GM23248 (cell line): ENCODE data around the gene LBHD1. TPM values are rescaled to one million over a fixed set of nuclear protein-coding genes. Genes with fewer than 3 reads are reported as not detected.

Experiments
- DNase-seq: peaks from one replicate; pipeline ENCODE4 v3.0.0-alpha.2; 2015
- H2AFZ ChIP-seq: fragments of 200-600 bp; sonication (generic); 2 replicates; pipeline ENCODE4 v1.6.1; 2016; ENCODE audit warnings: antibody characterized with exemption
- H3F3A ChIP-seq: fragments of 200-600 bp; sonication (generic); 2 replicates; pipeline ENCODE4 v1.6.1; 2016; ENCODE audit warnings: mild to moderate bottlenecking, antibody characterized with exemption, mixed run types; ENCODE audit not compliant: insufficient read depth
- H3K27ac ChIP-seq: fragments of 200-600 bp; sonication (generic); 2 replicates; pipeline ENCODE4 v1.5.1; 2016; ENCODE audit warnings: mild to moderate bottlenecking
- H3K27me3 ChIP-seq: fragments of 200-600 bp; sonication (generic); replicated peaks from 2 replicates; pipeline ENCODE4 v1.6.1; 2016; ENCODE audit warnings: mild to moderate bottlenecking; ENCODE audit not compliant: insufficient read depth
- H3K36me3 ChIP-seq: fragments of 200-600 bp; sonication (generic); 2 replicates; pipeline ENCODE4 v1.6.1; 2016; ENCODE audit warnings: low read depth, mild to moderate bottlenecking
- H3K4me1 ChIP-seq: fragments of 200-600 bp; sonication (generic); 2 replicates; pipeline ENCODE4 v1.6.1; 2016; ENCODE audit warnings: mild to moderate bottlenecking; ENCODE audit not compliant: insufficient read depth
- H3K4me2 ChIP-seq: fragments of 200-600 bp; sonication (generic); one replicate; pipeline ENCODE4 v1.6.1; 2016; ENCODE audit warnings: mild to moderate bottlenecking; ENCODE audit not compliant: unreplicated experiment
- H3K4me3 ChIP-seq: fragments of 200-600 bp; sonication (generic); 2 replicates; pipeline ENCODE4 v1.5.1; 2016; ENCODE audit warnings: mild to moderate bottlenecking
- H3K79me2 ChIP-seq: fragments of 200-600 bp; sonication (generic); 2 replicates; pipeline ENCODE4 v1.6.1; 2016; ENCODE audit warnings: mild to moderate bottlenecking; ENCODE audit not compliant: insufficient read depth
- H3K9ac ChIP-seq: fragments of 200-600 bp; sonication (generic); 2 replicates; pipeline ENCODE4 v1.6.1; 2016; ENCODE audit warnings: mild to moderate bottlenecking
- H3K9me2 ChIP-seq: fragments of 200-600 bp; sonication (generic); 2 replicates; pipeline ENCODE4 v1.6.1; 2016; ENCODE audit warnings: mixed run types, mild to moderate bottlenecking, moderate library complexity; ENCODE audit not compliant: insufficient read depth
- H3K9me3 ChIP-seq: fragments of 200-600 bp; sonication (generic); one replicate; pipeline ENCODE4 v1.6.1; 2017; ENCODE audit warnings: low read depth
- H4K20me1 ChIP-seq: fragments of 200-600 bp; sonication (generic); 2 replicates; pipeline ENCODE4 v1.6.0; 2016; ENCODE audit not compliant: insufficient read depth
- EZH2 ChIP-seq: fragments of 200-600 bp; sonication (generic); IDR thresholded peaks from 2 replicates; pipeline ENCODE4 v1.6.1; 2018; ENCODE audit warnings: antibody characterized with exemption, mild to moderate bottlenecking; ENCODE audit not compliant: insufficient read depth, poor library complexity, severe bottlenecking
- EZH2phosphoT487 ChIP-seq: fragments of 200-600 bp; sonication (generic); IDR thresholded peaks from 2 replicates; pipeline ENCODE4 v1.6.1; 2018; ENCODE audit warnings: antibody characterized with exemption, moderate library complexity, mild to moderate bottlenecking, low read depth; ENCODE audit not compliant: insufficient read depth
- WGBS, 2 experiments: methylation state at CpG; one replicate each; pipeline ENCODE4 v1.1.6; 2015 to 2017; ENCODE audit warnings: low lambda C conversion rate in 2 of 2, low coverage in 1 of 2; ENCODE audit errors: missing lambda C conversion rate in 2 of 2; 5-methylcytosine and 5-hydroxymethylcytosine counted together
- in situ Hi-C: fragments of 300-500 bp; cut with MboI; formaldehyde crosslinking; loops from 2 replicates; pipeline ENCODE4 v1.15.0; 2020
- polyA plus RNA-seq: library from polyadenylated mRNA; unstranded; fragments of >200 nt; fragmentation: Nextera tagmentation; extraction: Ambion mirVana; gene quantifications from 2 replicates; pipeline ENCODE4 v1.2.1, GENCODE V29; 2016
- total RNA-seq: library from RNA; depleted of rRNA; stranded (reverse); fragments of >200 nt; shearing (Covaris generic); gene quantifications from 2 replicates; pipeline ENCODE4 v1.2.3, GENCODE V29; 2014

The LBHD1 gene
- total and polyA plus RNA-seq, 2 experiments from 2014 or later, result 3.6 to 5.8 TPM

GRCh38 chr11:62665075-62665598, 6.9 kb downstream of the LBHD1 start, which contains the start of the genes C11orf98 and CSKMT:
Gene C11orf98 (minus strand): TSS chr11:62665210. CDS start chr11:62665169, 41 bp downstream.
Gene CSKMT (plus strand): TSS chr11:62665312. CDS start chr11:62665880, 568 bp downstream.
- H3K9ac ChIP-seq, result peak within 1 kb of the TSS; percentile 87
- peaks cover 12% of the 10 kb centered on the region for H3K4me1 ChIP-seq
- peaks cover 26% of the 10 kb centered on the region for H3F3A ChIP-seq
- peak; percentile 96 for DNase-seq
- H3K79me2 ChIP-seq, result peaks cover 50% of the 10 kb centered on the region
- H3K27ac ChIP-seq, result peak within 1 kb of the TSS; percentile 72
- TF ChIP-seq EZH2 (no peak), EZH2phosphoT487 (no peak)
- H3K4me3 ChIP-seq, result peak within 1 kb of the TSS; percentile 84
- peak within 1 kb of the TSS; percentile 90 for H3K4me2 ChIP-seq
- in situ Hi-C loops, result no loop called here
- no peaks in the 10 kb centered on the region for H3K27me3 ChIP-seq
- 0 out of 2 replicates have a peak, but pooled peaks cover 5% of the 10 kb centered on the region for H3K36me3 ChIP-seq
- H4K20me1 ChIP-seq, result no peaks in the 10 kb centered on the region
- H3K9me2 ChIP-seq, result no peaks in the 10 kb centered on the region
- H2AFZ ChIP-seq, result peak within 1 kb of the TSS; percentile 84
- WGBS, 2 experiments, result 1% methylated on average over 43 to 47 of the region's 47 CpGs
- no peaks in the 10 kb centered on the region for H3K9me3 ChIP-seq

GRCh38 chr11:62664405-62665074, 7.5 kb downstream of the LBHD1 start:
- TF ChIP-seq EZH2, result no peak
- no peak for TF ChIP-seq EZH2phosphoT487
- WGBS, 2 experiments, result 3% methylated on average over 36 of the region's 36 CpGs
- Histone ChIP-seq H4K20me1 (no peaks in the 10 kb centered on the region), H3K9me2 (no peaks in the 10 kb centered on the region), H3F3A (peaks cover 20% of the 10 kb centered on the region), H3K27ac (peak overlapping the region; percentile 72), H3K4me3 (peak overlapping the region; percentile 84), H3K4me2 (peak overlapping the region; percentile 88), H2AFZ (peak overlapping the region; percentile 84), H3K9me3 (no peaks in the 10 kb centered on the region), H3K36me3 (0 out of 2 replicates have a peak, but pooled peaks cover 5% of the 10 kb centered on the region), H3K9ac (peak overlapping the region; percentile 87), H3K79me2 (peaks cover 47% of the 10 kb centered on the region), H3K4me1 (peaks cover 12% of the 10 kb centered on the region), H3K27me3 (no peaks in the 10 kb centered on the region)
- in situ Hi-C loops, result no loop called here
- DNase-seq, result peak; percentile 71

- Histone ChIP-seq H3K79me2 (peaks cover 12% of the 10 kb centered on the region), H3K4me2 (no peak overlapping the region), H3K27me3 (no peaks in the 10 kb centered on the region), H2AFZ (peak overlapping the region; percentile 5; the same call in 1 of the 2 replicates), H3K27ac (no peak overlapping the region), H4K20me1 (no peaks in the 10 kb centered on the region), H3K9me3 (no peaks in the 10 kb centered on the region), H3K9ac (no peak overlapping the region), H3K36me3 (no peaks in the 10 kb centered on the region), H3K9me2 (no peaks in the 10 kb centered on the region), H3K4me3 (no peak overlapping the region), H3F3A (no peaks in the 10 kb centered on the region), H3K4me1 (peaks cover 5% of the 10 kb centered on the region)
- DNase-seq, result no peak
- in situ Hi-C loops, result no loop called here
- WGBS, 2 experiments, result 46 to 61% methylated on average over 5 of the region's 5 CpGs
- TF ChIP-seq EZH2phosphoT487 (no peak), EZH2 (no peak)
Observed at GRCh38 chr11:62656796-62657429, 15.2 kb downstream of the LBHD1 start.

GRCh38 chr11:62654297-62654696, 17.8 kb downstream of the LBHD1 start:
- no peaks in the 10 kb centered on the region for H3K9me2 ChIP-seq
- H2AFZ ChIP-seq, result 0 out of 2 replicates have a peak overlapping the region, but pooled peaks have one; percentile 27
- TF ChIP-seq EZH2 (no peak), EZH2phosphoT487 (no peak)
- H3K4me1 ChIP-seq, result peaks cover 11% of the 10 kb centered on the region
- H3K36me3 ChIP-seq, result no peaks in the 10 kb centered on the region
- no peak overlapping the region for H3K9ac ChIP-seq
- H3K4me2 ChIP-seq, result no peak overlapping the region
- no peak overlapping the region for H3K27ac ChIP-seq
- in situ Hi-C loops, result no loop called here
- no peak overlapping the region for H3K4me3 ChIP-seq
- H3K27me3 ChIP-seq, result no peaks in the 10 kb centered on the region
- H3K79me2 ChIP-seq, result peaks cover 38% of the 10 kb centered on the region
- no peaks in the 10 kb centered on the region for H3K9me3 ChIP-seq
- WGBS, 2 experiments, result 97 to 99% methylated on average over 11 of the region's 11 CpGs
- no peaks in the 10 kb centered on the region for H3F3A ChIP-seq
- no peaks in the 10 kb centered on the region for H4K20me1 ChIP-seq
- DNase-seq, result no peak
